Measurements from ENCODE around the gene LDHD.
"Not testable (repeated sequence)": the region's sequence is repeated elsewhere in the genome, so short reads cannot be mapped to it uniquely, and the experiment has no call there.

Gene LDHD

DNA sequence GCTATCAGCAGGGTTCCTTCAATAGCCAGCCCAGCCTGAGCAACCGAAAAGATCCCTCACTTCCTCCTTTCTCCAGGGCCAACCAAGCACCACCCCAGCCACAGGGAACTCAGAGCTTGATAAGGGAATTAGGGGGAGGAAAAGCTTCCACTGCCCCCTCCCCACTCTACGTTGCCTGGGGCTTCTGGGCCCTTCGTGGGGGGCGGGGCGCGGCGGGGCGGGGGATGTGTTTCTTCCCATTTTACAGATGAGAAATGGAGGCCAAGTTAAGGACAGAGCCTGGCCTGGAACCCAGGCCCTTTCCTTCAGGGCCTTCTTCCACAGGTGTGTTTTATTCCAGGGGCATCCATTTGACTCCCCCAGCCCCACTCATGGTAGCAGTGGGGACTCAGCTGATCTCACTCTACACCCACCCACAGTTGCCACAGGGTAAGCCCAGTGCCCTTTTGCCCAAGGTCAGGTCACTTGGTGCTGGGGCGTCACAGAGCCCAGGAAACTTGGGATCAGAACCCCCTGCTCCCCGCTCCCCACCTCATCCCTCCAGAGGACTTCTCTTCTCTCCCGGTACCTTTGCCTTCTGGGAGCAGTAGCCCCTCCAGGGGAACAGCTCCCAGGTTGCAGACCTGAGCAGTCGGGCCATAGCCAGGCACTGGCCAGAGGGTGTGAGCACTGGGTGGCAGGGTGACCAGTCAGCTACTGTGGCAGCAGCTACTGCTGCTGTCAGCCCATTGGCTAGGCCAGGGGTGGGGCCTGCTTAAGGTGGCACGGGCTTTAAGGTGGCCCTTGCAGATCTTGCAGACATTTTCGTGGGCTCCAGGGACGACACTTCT is at the start of gene LDHD:
Gene LDHD, minus strand, starts transcription at position 700 of the 830 bp plus-strand sequence. Its CDS starts 60 bp downstream, at position 640.
- DNase-seq (ENCODE audit: low read depth, low spot score): no peak

- DNase-seq (ENCODE audit: low read depth, low spot score): no peak
These were observed 43.8 kb upstream of the LDHD start for GRCh38 chr16:75160386-75160785.

DNA sequence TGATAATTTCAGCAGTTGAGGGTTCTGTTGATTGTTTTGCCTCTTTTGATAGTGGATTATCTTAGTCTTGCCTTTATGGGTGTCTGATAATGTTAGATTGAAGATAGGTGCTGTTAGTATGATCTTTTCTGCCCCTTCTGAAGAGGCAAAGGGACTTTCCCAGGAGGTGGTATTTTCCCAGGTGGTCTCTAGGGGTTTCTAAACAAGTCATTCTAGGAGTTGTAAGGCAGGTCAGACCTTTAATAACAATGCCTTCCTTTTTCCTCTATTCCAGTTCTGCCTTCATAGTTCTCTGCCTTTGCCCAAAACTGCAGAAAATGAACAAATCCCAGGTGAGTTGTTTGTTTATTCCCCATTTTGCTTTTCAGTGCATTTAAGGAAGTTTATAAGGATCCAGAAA is 36.1 kb upstream of the LDHD start:
- DNase-seq (ENCODE audit: low read depth, low spot score): no peak

DNA sequence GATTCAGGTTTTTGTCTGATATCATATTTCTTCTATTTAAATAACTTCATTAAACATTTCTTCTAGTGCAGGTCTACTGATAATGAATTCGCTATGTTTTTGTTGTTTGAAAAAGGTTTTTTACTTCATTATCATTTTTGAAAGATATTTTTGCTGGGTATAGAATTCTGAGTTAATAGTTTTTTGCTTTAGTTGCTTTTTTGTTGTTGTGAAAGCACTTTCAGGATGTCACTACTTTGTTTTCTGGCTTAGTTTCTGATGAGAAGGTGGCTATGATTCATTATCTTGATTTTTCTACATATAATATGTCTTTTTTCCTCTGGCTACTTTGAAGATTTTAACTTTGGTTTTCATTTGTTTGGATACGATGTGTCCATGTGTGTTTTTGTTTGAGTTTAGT is 35.2 kb upstream of the LDHD start:
- DNase-seq (ENCODE audit: low read depth, low spot score): no peak

DNA sequence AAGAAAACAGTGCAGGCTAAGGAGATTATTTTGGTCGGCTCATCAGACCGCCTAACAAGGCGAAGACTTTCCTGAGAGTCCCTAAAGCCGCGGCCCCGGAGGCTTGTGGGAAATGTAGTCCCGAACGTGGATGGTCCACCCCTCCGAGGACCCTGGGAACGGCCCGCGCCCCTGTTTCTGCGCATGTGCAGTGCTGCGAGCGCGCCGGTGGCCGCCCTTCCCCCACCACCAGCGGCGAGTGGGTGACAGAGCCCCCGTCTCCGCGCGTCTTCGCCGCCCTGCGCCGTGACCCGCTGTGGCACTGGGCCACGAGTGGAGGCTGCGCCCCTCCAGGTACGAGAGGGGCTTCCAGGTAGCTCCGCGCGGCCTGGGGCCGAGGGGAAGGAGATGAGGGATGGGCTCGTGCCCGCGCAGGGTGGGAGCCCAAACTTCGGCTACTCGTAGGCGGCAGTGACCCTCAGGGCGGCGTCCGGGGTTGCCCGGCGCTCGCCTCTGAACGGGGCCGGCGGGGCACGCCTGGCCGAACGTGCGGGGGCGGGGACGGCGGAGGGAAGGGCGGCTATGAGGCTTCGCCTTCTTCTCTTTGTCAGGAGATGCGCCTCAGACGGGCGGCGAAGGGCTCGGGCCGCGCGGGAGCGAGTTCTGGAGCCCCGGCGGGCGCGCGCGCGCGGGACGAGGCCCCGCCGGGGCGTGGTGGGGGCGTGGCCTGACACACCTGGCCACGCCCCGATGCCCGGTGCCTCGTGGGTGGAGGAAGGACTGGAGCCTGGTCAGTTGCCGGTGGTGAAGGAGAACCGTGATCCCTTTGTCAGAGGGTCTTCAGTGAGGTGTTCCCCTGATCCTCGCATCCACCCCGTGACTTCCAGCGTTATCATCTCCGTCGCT is 32.0 kb upstream of the LDHD start, which contains the start of gene ZFP1:
Gene ZFP1, plus strand, starts transcription at position 214 of the 885 bp plus-strand sequence. CDS start 4,428 bp downstream, outside the sequence.
- peak; percentile 84 for DNase-seq (ENCODE audit: low read depth, low spot score)

GRCh38 chr16:75147968-75148310 is 31.4 kb upstream of the LDHD start:
- no peak for DNase-seq (ENCODE audit: low read depth, low spot score)

DNA sequence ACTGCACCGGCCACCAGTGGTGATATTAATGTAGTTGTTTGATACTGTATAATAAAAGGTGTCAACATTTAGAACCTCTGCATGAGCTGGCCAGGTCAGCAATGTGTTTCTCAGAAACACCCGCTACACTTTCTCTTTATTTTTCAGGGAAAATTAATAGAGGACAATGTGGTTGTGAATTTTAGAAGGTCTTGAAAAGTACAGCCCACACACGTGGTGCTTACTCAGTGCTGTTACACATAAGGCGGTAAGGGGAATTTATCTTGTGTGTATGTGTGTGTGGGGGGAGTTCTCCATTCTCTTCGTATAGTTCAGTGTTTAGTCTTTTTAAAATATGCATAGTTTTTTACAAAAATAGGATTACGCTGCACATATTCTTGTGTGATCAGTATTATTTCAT is 27.4 kb upstream of the LDHD start:
- no peak for DNase-seq (ENCODE audit: low read depth, low spot score)

DNA sequence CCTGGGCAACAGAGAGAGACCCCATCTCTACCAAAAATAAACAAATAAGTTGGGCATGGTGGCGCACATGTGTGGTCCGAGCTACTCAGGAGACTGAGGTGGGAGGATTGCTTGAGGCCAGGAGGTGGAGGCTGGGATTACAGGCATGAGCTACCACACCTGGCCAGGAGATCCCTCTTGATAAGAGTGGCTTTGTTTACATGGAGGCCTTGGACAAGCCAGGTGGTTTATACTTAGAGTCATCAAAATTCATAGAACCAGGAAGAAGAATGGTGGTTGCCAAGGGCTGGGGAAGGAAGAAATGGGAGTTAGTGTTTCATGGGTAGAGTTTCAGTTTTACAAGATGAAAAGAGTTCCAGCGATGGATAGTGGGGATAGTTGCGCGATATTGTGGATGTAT is 22.9 kb upstream of the LDHD start:
- no peak for DNase-seq (ENCODE audit: low read depth, low spot score)

GRCh38 chr16:75138636-75139035 is 22.1 kb upstream of the LDHD start:
- DNase-seq (ENCODE audit: low read depth, low spot score): no peak

GRCh38 chr16:75138233-75138632 is 21.7 kb upstream of the LDHD start:
- DNase-seq (ENCODE audit: low read depth, low spot score): no peak

GRCh38 chr16:75131081-75131480 is 14.5 kb upstream of the LDHD start:
- DNase-seq (ENCODE audit: low read depth, low spot score): no peak

DNA sequence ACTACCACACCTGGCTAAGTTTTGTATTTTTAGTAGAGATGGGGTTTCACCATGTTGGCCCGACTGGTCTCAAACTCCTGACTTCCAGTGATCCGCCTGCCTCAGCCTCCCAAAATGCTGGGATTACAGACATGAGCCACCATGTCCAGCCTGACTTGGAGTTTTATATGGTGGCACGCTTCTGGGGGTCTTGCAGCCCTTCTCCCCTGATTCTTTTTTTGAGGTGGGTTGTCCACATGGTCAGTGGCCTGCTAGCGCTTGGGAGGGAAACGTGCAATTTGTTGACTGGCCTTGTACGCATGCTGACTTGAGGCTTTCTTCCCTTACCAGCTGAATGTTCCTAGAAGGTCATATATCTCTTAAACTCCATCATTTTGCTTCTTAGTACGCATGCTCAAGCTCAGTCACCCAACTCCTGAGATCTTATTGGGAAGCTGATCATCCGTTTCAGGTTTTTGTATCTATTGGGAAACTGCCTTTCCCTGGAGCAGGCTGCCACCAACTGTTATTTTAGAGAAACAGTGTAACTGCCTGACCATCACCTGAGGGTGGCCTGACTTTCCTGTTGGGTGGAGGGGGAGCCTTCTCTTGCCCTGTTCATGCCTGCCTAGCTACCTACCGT is 13.7 kb upstream of the LDHD start:
- no peak for DNase-seq (ENCODE audit: low read depth, low spot score)

GRCh38 chr16:75129421-75130149 is 13.0 kb upstream of the LDHD start:
- not testable (repeated sequence) for DNase-seq (ENCODE audit: low read depth, low spot score)

DNA sequence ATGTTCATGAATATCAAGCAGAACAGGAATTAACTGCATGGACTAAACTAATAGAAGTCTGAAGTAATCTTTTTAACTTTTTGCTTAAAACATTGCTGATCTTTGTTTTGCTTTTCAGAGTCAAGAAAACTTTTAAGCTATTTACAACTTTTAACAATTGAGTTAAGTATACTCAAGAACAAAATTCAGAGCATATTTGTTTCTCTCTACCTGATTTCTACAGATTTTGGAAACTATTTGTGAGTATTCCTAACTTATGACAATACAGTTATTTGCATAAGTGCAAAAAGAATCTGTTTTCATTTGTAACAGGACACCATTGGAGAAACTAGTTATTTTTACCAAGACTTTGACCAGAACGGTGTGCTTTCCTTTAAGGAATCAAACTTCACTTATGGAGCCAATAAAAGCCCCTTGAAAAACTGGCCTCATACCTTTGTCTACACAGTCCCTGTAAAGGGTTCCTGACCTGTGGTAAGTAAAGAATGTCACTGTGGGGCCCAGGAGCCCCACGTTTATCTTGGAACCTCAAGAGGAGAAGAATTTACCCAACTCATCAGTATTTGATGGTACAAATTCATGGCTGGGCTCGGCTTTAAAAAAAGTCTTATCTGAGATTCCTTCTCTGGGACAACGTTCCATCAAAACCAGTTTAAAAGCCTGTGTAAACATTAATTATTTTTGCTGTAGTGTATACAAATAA is 11.3 kb upstream of the LDHD start:
- no peak for DNase-seq (ENCODE audit: low read depth, low spot score)

GRCh38 chr16:75122609-75123008 is 6.0 kb upstream of the LDHD start:
- DNase-seq (ENCODE audit: low read depth, low spot score): no peak

- DNase-seq (ENCODE audit: low read depth, low spot score): no peak
These were observed 5.5 kb upstream of the LDHD start for GRCh38 chr16:75121949-75122568.

GRCh38 chr16:75120253-75120652 is 3.7 kb upstream of the LDHD start:
- no peak for DNase-seq (ENCODE audit: low read depth, low spot score)

DNA sequence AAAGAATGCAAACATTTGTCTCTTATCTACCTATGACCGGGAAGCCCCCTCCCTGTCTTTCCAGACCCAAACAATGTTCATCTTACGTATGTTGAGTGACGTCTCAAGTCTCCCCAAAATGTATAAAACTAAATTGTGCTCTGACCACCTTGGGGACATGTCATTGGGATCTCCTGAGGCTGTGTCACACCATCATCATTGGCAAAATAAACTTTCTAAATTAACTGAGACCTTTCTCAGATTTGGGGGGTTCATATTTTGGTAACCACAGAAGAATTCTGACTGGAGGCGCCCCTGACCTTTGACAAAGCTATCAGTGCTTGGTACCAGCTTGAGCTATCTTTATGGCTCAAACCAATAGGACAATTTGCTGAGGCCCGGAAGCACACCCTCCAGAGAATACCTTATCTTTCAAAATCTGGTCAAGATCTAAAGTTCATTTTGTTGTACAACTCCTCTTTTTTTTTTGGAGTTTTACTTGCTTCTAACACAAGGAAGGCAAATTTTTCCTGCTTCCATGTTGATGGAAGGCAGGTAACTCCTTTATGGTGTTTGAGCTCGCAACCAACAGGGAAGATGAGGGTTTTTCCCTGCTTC is 2.5 kb upstream of the LDHD start:
- DNase-seq (ENCODE audit: low read depth, low spot score): no peak

DNA sequence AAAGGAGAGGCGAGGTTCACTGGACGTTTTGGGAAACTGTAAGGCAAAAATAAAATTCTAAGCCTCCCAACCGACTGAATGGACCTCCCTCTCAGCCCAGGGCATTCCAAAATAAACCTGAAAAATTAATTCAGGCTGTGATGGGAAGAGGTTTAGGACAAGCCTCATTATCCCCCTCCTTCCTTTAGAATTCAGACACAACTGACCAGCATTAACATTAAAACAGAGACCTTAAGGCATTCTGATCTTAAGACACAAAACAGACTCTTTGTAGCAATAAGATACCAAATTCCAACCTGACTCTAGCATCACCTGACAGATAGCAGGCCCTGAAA is 298 bp upstream of the LDHD start:
- no peak for DNase-seq (ENCODE audit: low read depth, low spot score)

All from activated naive CD8-positive, alpha-beta T cell treated with anti-CD3 and anti-CD28 coated beads, Interleukin-2, amount 50 U/mL, for 16 hours (primary cell).